GM12878 (cell line): Measurements from ENCODE around the gene SPRED2. TPM values are rescaled to one million over a fixed set of nuclear protein-coding genes. Genes with fewer than 3 reads are reported as not detected.

ENCODE experiments used
- ATAC-seq: fragments of 200-7000 bp; cut with Tn5 transposase; 3 replicates; pipeline ENCODE4 v1.9.1; 2020; ENCODE audit warnings: mild to moderate bottlenecking, moderate library complexity
- BruUV-seq: library from RNA; stranded (reverse); fragments of 400-500 nt; replicated peaks from 2 replicates; lab custom pipeline; 2021; lab: Mats Ljungman, UMichigan
- CTCF ChIA-PET: fragments of 300-600 bp; sonication (Branson Sonifier 250); formaldehyde crosslinking; extraction: SDS; loops from one replicate; lab custom pipeline; 2021; ENCODE audit warnings: inconsistent platforms; lab: Yijun Ruan, JAX
- POLR2A ChIA-PET: fragments of 350-600 bp; formaldehyde crosslinking; extraction: SDS; loops from one replicate; lab custom pipeline; 2021; ENCODE audit warnings: inconsistent platforms; lab: Charles Lee
- RAD21 ChIA-PET: fragments of 300-600 bp; sonication (Branson Sonifier 250); formaldehyde crosslinking; loops from one replicate; lab custom pipeline; 2023; ENCODE audit warnings: antibody characterized with exemption; ENCODE audit not compliant: unreplicated experiment; lab: Charles Lee
- SMC1A ChIA-PET: fragments of 300-600 bp; sonication (Branson Sonifier 250); formaldehyde crosslinking; loops from one replicate; lab custom pipeline; 2023; ENCODE audit not compliant: unreplicated experiment, uncharacterized antibody; lab: Charles Lee
- DNase-seq: peaks from one replicate; pipeline ENCODE4 v3.0.0-alpha.2; 2011; ENCODE audit warnings: low read depth, low spot score
- FAIRE-seq: peaks from 3 replicates; lab custom pipeline; 2011; peaks lifted over from hg19 to GRCh38; lab: Jason Lieb, UNC
- H2AFZ ChIP-seq: 2 replicates; pipeline ENCODE4 v1.6.0; 2011; ENCODE audit warnings: low read depth, low read length, control low read depth; ENCODE audit not compliant: control insufficient read depth
- H3K27ac ChIP-seq: 2 replicates; pipeline ENCODE4 v1.5.1; 2011; ENCODE audit warnings: control low read depth; ENCODE audit not compliant: control insufficient read depth, insufficient read depth
- H3K27me3 ChIP-seq, 2 experiments: replicated peaks in 1 of 2; 2 replicates each; pipeline versions ENCODE4 v1.6.0 to v1.6.1; 2011; ENCODE audit warnings: low read length in 1 of 2; ENCODE audit not compliant: control insufficient read depth in 2 of 2, insufficient read depth in 2 of 2
- H3K36me3 ChIP-seq, 2 experiments: 2 replicates each; pipeline ENCODE4 v1.5.1; 2011; ENCODE audit warnings: low read length in 1 of 2; ENCODE audit not compliant: control insufficient read depth in 2 of 2, insufficient read depth in 2 of 2
- H3K4me1 ChIP-seq: 2 replicates; pipeline ENCODE4 v1.6.1; 2011; ENCODE audit warnings: mild to moderate bottlenecking, low read length, moderate library complexity, mixed read lengths; ENCODE audit not compliant: control insufficient read depth, insufficient read depth
- H3K4me2 ChIP-seq: 2 replicates; pipeline ENCODE4 v1.6.0; 2011; ENCODE audit warnings: control low read depth; ENCODE audit not compliant: control insufficient read depth, insufficient read depth
- H3K4me3 ChIP-seq: fragments of 200-600 bp; sonication (generic); 2 replicates; pipeline ENCODE4 v1.5.1; 2016
- H3K79me2 ChIP-seq: 2 replicates; pipeline ENCODE4 v1.6.0; 2011; ENCODE audit warnings: low read length; ENCODE audit not compliant: control insufficient read depth, insufficient read depth
- H3K9ac ChIP-seq: 2 replicates; pipeline ENCODE4 v1.8.0; 2011; ENCODE audit warnings: low read length, control low read depth, mixed read lengths; ENCODE audit not compliant: control insufficient read depth, insufficient read depth
- H3K9me3 ChIP-seq: replicated peaks from 3 replicates; pipeline ENCODE4 v1.5.1; 2011; ENCODE audit warnings: mild to moderate bottlenecking, low read length; ENCODE audit not compliant: control insufficient read depth, insufficient read depth
- H4K20me1 ChIP-seq: 2 replicates; pipeline ENCODE4 v1.6.0; 2011; ENCODE audit not compliant: control insufficient read depth, insufficient read depth
- BCL3 ChIP-seq: IDR thresholded peaks from 2 replicates; pipeline ENCODE4 v1.6.1; 2011; ENCODE audit warnings: borderline replicate concordance, low read depth, mild to moderate bottlenecking, moderate library complexity, low read length; ENCODE audit not compliant: insufficient read depth, poor library complexity, severe bottlenecking
- BMI1 ChIP-seq: fragments of 450-650 bp; IDR thresholded peaks from 2 replicates; pipeline ENCODE4 v1.6.1; 2016; ENCODE audit warnings: mild to moderate bottlenecking, moderate library complexity, borderline replicate concordance
- JUNB ChIP-seq: IDR thresholded peaks from 2 replicates; pipeline ENCODE4 v1.6.1; 2016; ENCODE audit warnings: antibody characterized with exemption, mild to moderate bottlenecking
- NBN ChIP-seq: fragments of 450-650 bp; IDR thresholded peaks from 2 replicates; pipeline ENCODE4 v1.6.1; 2016
- NFYB ChIP-seq: IDR thresholded peaks from 2 replicates; pipeline ENCODE4 v1.6.1; 2011; ENCODE audit warnings: low read depth, mild to moderate bottlenecking, low read length, improper control_type of control experiment, moderate library complexity; ENCODE audit not compliant: insufficient read depth
- PKNOX1 ChIP-seq: fragments of 450-650 bp; IDR thresholded peaks from 2 replicates; pipeline ENCODE4 v1.6.1; 2016; ENCODE audit warnings: mild to moderate bottlenecking
- RUNX3 ChIP-seq: IDR thresholded peaks from 2 replicates; pipeline ENCODE4 v1.6.1; 2012; ENCODE audit warnings: low read length, inconsistent platforms
- WGBS: methylation state at CpG from one replicate; pipeline ENCODE4 v1.1.6; 2016; ENCODE audit warnings: low lambda C conversion rate; ENCODE audit not compliant: insufficient replicate concordance, insufficient coverage; ENCODE audit errors: missing lambda C conversion rate; 5-methylcytosine and 5-hydroxymethylcytosine counted together
- in situ Hi-C: fragments of 300-500 bp; cut with MboI; formaldehyde crosslinking; loops from 9 replicates; pipeline ENCODE4 v1.14.3; 2018; ENCODE audit warnings: mixed read lengths
- intact Hi-C: fragments of 100-400 bp; cut with micrococcal nuclease; formaldehyde crosslinking; loops from one replicate; pipeline ENCODE4 v1.14.2; 2022; ENCODE audit not compliant: unreplicated experiment
- polyA plus RNA-seq, 11 experiments: library from polyadenylated mRNA; depleted of rRNA in 4 of 11; unstranded in 6 of 11; stranded (reverse) in 5 of 11; fragments of >200 nt; fragmentation: Nextera tagmentation in 4 of 11; fragmentation: Illumina TruSeq in 1 of 11; extraction: Ambion mirVana in 4 of 11; extraction: Trizol in 1 of 11; gene quantifications; 1 replicate in 1 of 11; 2 replicates in 10 of 11; pipeline versions ENCODE4 v1.2.1 to v1.2.3, GENCODE V29; 2011 to 2016; ENCODE audit warnings: inconsistent platforms in 2 of 11, missing spikeins in 2 of 11, low read depth in 1 of 11
- total RNA-seq, 4 experiments: library from RNA; depleted of rRNA in 3 of 4; stranded (reverse); fragments of >200 nt in 3 of 4; fragmentation: Illumina TruSeq in 1 of 4; extraction: Trizol in 1 of 4; gene quantifications; 2 replicates each; pipeline versions ENCODE4 v1.2.1 to v1.2.3, GENCODE V29; 2013 to 2021

SPRED2 gene
- total and polyA plus RNA-seq, 10 of the 15 experiments (the other 5 are each of a cell fraction or from before 2014, with no cell fraction given), result 3.0 to 23.9 (median 9.7) TPM

GRCh38 chr2:65420712-65421431, 11.5 kb downstream of the SPRED2 start (continued):
- TF ChIP-seq BCL3 (no peak), PKNOX1 (peak; percentile 58; the same call in 1 of the 2 replicates), NFYB (no peak), JUNB (no peak)

GRCh38 chr2:65417509-65418085, 14.8 kb downstream of the SPRED2 start:
- no peak overlapping the region for H3K4me3 ChIP-seq
- in situ Hi-C loops, result no loop called here
- BruUV-seq, result no TSS peak
- peaks cover 7% of the 10 kb centered on the region for H3K79me2 ChIP-seq
- ChIA-PET RAD21 (interaction anchor here (0.6 to 3.3 kb wide), 6 partner anchors 10 to 60 kb away, joined by 3 to 22 read pairs (median 12); no protein-coding TSS in a partner anchor), SMC1A (interaction anchor here (0.5 to 4.7 kb wide), 14 partner anchors 11 to 192 kb away, joined by 3 to 54 read pairs (median 3); no protein-coding TSS in a partner anchor), POLR2A (interaction anchor here (0.5 to 2.9 kb wide), 8 partner anchors 7 to 300 kb away, joined by 3 to 25 read pairs (median 6); no protein-coding TSS in a partner anchor), CTCF (interaction anchor here (0.9 to 3.5 kb wide), 5 partner anchors 10 to 152 kb away, joined by 3 to 16 read pairs (median 4); no protein-coding TSS in a partner anchor)
- H3K27me3 ChIP-seq, result no peaks in the 10 kb centered on the region
- 0% methylated on average over 3 of the region's 3 CpGs for WGBS
- peak overlapping the region; percentile 41 for H3K27ac ChIP-seq
- FAIRE-seq (no peak), ATAC-seq (peak; percentile 42), DNase-seq (no peak)
- H2AFZ ChIP-seq, result peak overlapping the region; percentile 59
- H3K9me3 ChIP-seq, result no peaks in the 10 kb centered on the region
- peak overlapping the region; percentile 72 for H3K4me2 ChIP-seq
- intact Hi-C loops, result no loop called here
- no peaks in the 10 kb centered on the region for H4K20me1 ChIP-seq
- no peaks in the 10 kb centered on the region for H3K36me3 ChIP-seq
- TF ChIP-seq NBN (no peak), BMI1 (no peak), RUNX3 (0 out of 2 replicates have a peak, but pooled peaks have one; percentile 26)
- peaks cover 28% of the 10 kb centered on the region for H3K4me1 ChIP-seq
- H3K9ac ChIP-seq, result peak overlapping the region; percentile 30; the same call in 1 of the 2 replicates
